Neural progenitor cell (in vitro differentiated cells): ENCODE data around the gene IQCH. TPM values are rescaled to one million over a fixed set of nuclear protein-coding genes. Genes with fewer than 3 reads are reported as not detected.
A peak's percentile ranks its signal among the peaks of the same experiment; 100 is the strongest.
"Not testable (repeated sequence)": the region's sequence is repeated elsewhere in the genome, so short reads cannot be mapped to it uniquely, and the experiment has no call there.

Source experiments
- DNase-seq: peaks from one replicate; pipeline ENCODE4 v3.0.0-alpha.2; 2016; ENCODE audit warnings: low spot score
- H2AFZ ChIP-seq: fragments of 200-600 bp; sonication (generic); replicated peaks from 2 replicates; pipeline ENCODE4 v1.6.1; 2016; ENCODE audit warnings: antibody characterized with exemption
- H3F3A ChIP-seq: fragments of 200-600 bp; sonication (generic); 2 replicates; pipeline ENCODE4 v1.6.1; 2016; ENCODE audit warnings: antibody characterized with exemption, low read depth
- H3K27ac ChIP-seq: fragments of 200-600 bp; sonication (generic); 2 replicates; pipeline ENCODE4 v1.5.1; 2016; ENCODE audit warnings: mild to moderate bottlenecking
- H3K27me3 ChIP-seq: fragments of 200-600 bp; sonication (generic); 2 replicates; pipeline ENCODE4 v1.6.1; 2016; ENCODE audit warnings: mild to moderate bottlenecking, moderate library complexity
- H3K36me3 ChIP-seq: fragments of 200-600 bp; sonication (generic); 2 replicates; pipeline ENCODE4 v1.5.1; 2016
- H3K4me1 ChIP-seq: fragments of 200-600 bp; sonication (generic); 2 replicates; pipeline ENCODE4 v1.6.1; 2016; ENCODE audit warnings: mixed run types
- H3K4me2 ChIP-seq: fragments of 200-600 bp; sonication (generic); 2 replicates; pipeline ENCODE4 v1.6.1; 2016
- H3K4me3 ChIP-seq: fragments of 200-600 bp; sonication (generic); 2 replicates; pipeline ENCODE4 v1.5.1; 2016
- H3K79me2 ChIP-seq: fragments of 200-600 bp; sonication (generic); 2 replicates; pipeline ENCODE4 v1.6.1; 2016; ENCODE audit warnings: low read depth
- H3K9ac ChIP-seq: fragments of 200-600 bp; sonication (generic); 2 replicates; pipeline ENCODE4 v1.6.1; 2016
- H3K9me3 ChIP-seq: fragments of 200-600 bp; sonication (generic); 2 replicates; pipeline ENCODE4 v1.5.1; 2016; ENCODE audit warnings: low read depth
- H4K20me1 ChIP-seq: fragments of 200-600 bp; sonication (generic); 2 replicates; pipeline ENCODE4 v1.6.1; 2016; ENCODE audit warnings: low read depth
- H3K27ac Mint-ChIP-seq: 3 replicates; pipeline ENCODE4 v1.8.0; 2021; ENCODE audit warnings: mixed read lengths
- H3K27me3 Mint-ChIP-seq: 2 replicates; pipeline ENCODE4 v1.8.0; 2022; ENCODE audit warnings: low read depth, mild to moderate bottlenecking, inconsistent platforms, moderate library complexity, mixed read lengths; ENCODE audit not compliant: insufficient read depth
- H3K36me3 Mint-ChIP-seq: 3 replicates; pipeline ENCODE4 v1.8.0; 2021; ENCODE audit warnings: mixed read lengths
- H3K4me1 Mint-ChIP-seq: 3 replicates; pipeline ENCODE4 v1.8.0; 2021; ENCODE audit warnings: mixed read lengths
- H3K4me3 Mint-ChIP-seq: 3 replicates; pipeline ENCODE4 v1.8.0; 2021; ENCODE audit warnings: mild to moderate bottlenecking, moderate library complexity, mixed read lengths
- H3K9me3 Mint-ChIP-seq: 3 replicates; pipeline ENCODE4 v1.8.0; 2020; ENCODE audit warnings: mixed read lengths
- CTCF ChIP-seq: fragments of 200-600 bp; sonication (generic); IDR thresholded peaks from 2 replicates; pipeline ENCODE4 v1.5.1; 2017; ENCODE audit warnings: antibody characterized with exemption, mild to moderate bottlenecking
- EZH2 ChIP-seq: fragments of 200-600 bp; sonication (generic); IDR thresholded peaks from 2 replicates; pipeline ENCODE4 v1.6.1; 2017; ENCODE audit warnings: antibody characterized with exemption, mild to moderate bottlenecking, moderate library complexity
- EZH2phosphoT487 ChIP-seq: fragments of 200-600 bp; sonication (generic); IDR thresholded peaks from 2 replicates; pipeline ENCODE4 v1.6.1; 2017; ENCODE audit warnings: antibody characterized with exemption
- total RNA-seq: library from RNA; depleted of rRNA; stranded (reverse); fragments of >200 nt; gene quantifications from 2 replicates; pipeline ENCODE4 v1.2.3, GENCODE V29; 2015; ENCODE audit warnings: low replicate concordance

Gene IQCH
- total RNA-seq, 1 donor from 2014 or later, result 21.0 TPM

- not testable (repeated sequence) for H3K4me1 Mint-ChIP-seq, H3K4me1 ChIP-seq, H3K27me3 Mint-ChIP-seq, H3F3A ChIP-seq, H3K9me3 ChIP-seq, H3K4me3 Mint-ChIP-seq, H3K79me2 ChIP-seq, H3K4me3 ChIP-seq, H4K20me1 ChIP-seq, H3K36me3 ChIP-seq, H3K27ac Mint-ChIP-seq, H3K9ac ChIP-seq, H3K36me3 Mint-ChIP-seq, DNase-seq, H3K27me3 ChIP-seq, H3K4me2 ChIP-seq, H2AFZ ChIP-seq, H3K27ac ChIP-seq
- H3K9me3 Mint-ChIP-seq, result peaks cover 13% of the 10 kb centered on the region
Observed at GRCh38 chr15:67286400-67286799, 31.8 kb downstream of the IQCH start.

- Histone ChIP-seq H3F3A (no peaks in the 10 kb centered on the region), H4K20me1 (no peaks in the 10 kb centered on the region), H3K4me3 (no peak overlapping the region), H3K27me3 (no peaks in the 10 kb centered on the region), H2AFZ (no peak overlapping the region), H3K4me1 (no peaks in the 10 kb centered on the region), H3K9ac (no peak overlapping the region), H3K9me3 (peaks cover 5% of the 10 kb centered on the region), H3K4me2 (no peak overlapping the region), H3K27ac (no peak overlapping the region), H3K79me2 (no peaks in the 10 kb centered on the region), H3K36me3 (no peaks in the 10 kb centered on the region)
- Mint-ChIP-seq H3K9me3 (peaks cover 8% of the 10 kb centered on the region), H3K4me1 (no peaks in the 10 kb centered on the region), H3K27ac (no peak overlapping the region), H3K36me3 (peaks cover 1% of the 10 kb centered on the region), H3K4me3 (no peak overlapping the region), H3K27me3 (no peaks in the 10 kb centered on the region)
- no peak for TF ChIP-seq EZH2
- no peak for TF ChIP-seq CTCF
- no peak for TF ChIP-seq EZH2phosphoT487
- no peak for DNase-seq
Observed at GRCh38 chr15:67290319-67290718, 35.7 kb downstream of the IQCH start.

- Histone ChIP-seq H3K36me3 (no peaks in the 10 kb centered on the region), H3K27ac (no peak overlapping the region), H2AFZ (peak overlapping the region; percentile 27), H3F3A (no peaks in the 10 kb centered on the region), H3K4me2 (peak overlapping the region; percentile 2), H3K9ac (no peak overlapping the region), H3K79me2 (no peaks in the 10 kb centered on the region), H3K4me1 (peaks cover 11% of the 10 kb centered on the region), H4K20me1 (no peaks in the 10 kb centered on the region), H3K9me3 (no peaks in the 10 kb centered on the region), H3K4me3 (no peak overlapping the region), H3K27me3 (no peaks in the 10 kb centered on the region)
- Mint-ChIP-seq H3K9me3 (no peaks in the 10 kb centered on the region), H3K36me3 (no peaks in the 10 kb centered on the region), H3K4me1 (peaks cover 6% of the 10 kb centered on the region), H3K27me3 (no peaks in the 10 kb centered on the region), H3K4me3 (no peak overlapping the region), H3K27ac (no peak overlapping the region)
- peak; percentile 36 for DNase-seq
- no peak for TF ChIP-seq CTCF
- no peak for TF ChIP-seq EZH2
- TF ChIP-seq EZH2phosphoT487, result no peak
Observed at GRCh38 chr15:67296188-67296587, 41.6 kb downstream of the IQCH start.

GRCh38 chr15:67296684-67297083 is 42.1 kb downstream of the IQCH start:
- Histone ChIP-seq H2AFZ (peak overlapping the region; percentile 27), H3F3A (no peaks in the 10 kb centered on the region), H4K20me1 (no peaks in the 10 kb centered on the region), H3K4me1 (peaks cover 11% of the 10 kb centered on the region), H3K9me3 (no peaks in the 10 kb centered on the region), H3K36me3 (no peaks in the 10 kb centered on the region), H3K27ac (no peak overlapping the region), H3K79me2 (no peaks in the 10 kb centered on the region), H3K9ac (no peak overlapping the region), H3K4me2 (peak overlapping the region; percentile 2), H3K27me3 (no peaks in the 10 kb centered on the region), H3K4me3 (no peak overlapping the region)
- Mint-ChIP-seq H3K27me3 (no peaks in the 10 kb centered on the region), H3K4me3 (no peak overlapping the region), H3K36me3 (no peaks in the 10 kb centered on the region), H3K27ac (no peak overlapping the region), H3K9me3 (no peaks in the 10 kb centered on the region), H3K4me1 (peaks cover 6% of the 10 kb centered on the region)
- no peak for TF ChIP-seq EZH2phosphoT487
- TF ChIP-seq CTCF, result no peak
- no peak for TF ChIP-seq EZH2
- DNase-seq, result no peak
